Effector CD8-positive, alpha-beta T cell (primary cell): ENCODE measurements around the gene TTC39C.

ENCODE experiments used
- DNase-seq: peaks from one replicate; lab custom pipeline; 2025; lab: John Stamatoyannopoulos, UW

Gene TTC39C

DNA sequence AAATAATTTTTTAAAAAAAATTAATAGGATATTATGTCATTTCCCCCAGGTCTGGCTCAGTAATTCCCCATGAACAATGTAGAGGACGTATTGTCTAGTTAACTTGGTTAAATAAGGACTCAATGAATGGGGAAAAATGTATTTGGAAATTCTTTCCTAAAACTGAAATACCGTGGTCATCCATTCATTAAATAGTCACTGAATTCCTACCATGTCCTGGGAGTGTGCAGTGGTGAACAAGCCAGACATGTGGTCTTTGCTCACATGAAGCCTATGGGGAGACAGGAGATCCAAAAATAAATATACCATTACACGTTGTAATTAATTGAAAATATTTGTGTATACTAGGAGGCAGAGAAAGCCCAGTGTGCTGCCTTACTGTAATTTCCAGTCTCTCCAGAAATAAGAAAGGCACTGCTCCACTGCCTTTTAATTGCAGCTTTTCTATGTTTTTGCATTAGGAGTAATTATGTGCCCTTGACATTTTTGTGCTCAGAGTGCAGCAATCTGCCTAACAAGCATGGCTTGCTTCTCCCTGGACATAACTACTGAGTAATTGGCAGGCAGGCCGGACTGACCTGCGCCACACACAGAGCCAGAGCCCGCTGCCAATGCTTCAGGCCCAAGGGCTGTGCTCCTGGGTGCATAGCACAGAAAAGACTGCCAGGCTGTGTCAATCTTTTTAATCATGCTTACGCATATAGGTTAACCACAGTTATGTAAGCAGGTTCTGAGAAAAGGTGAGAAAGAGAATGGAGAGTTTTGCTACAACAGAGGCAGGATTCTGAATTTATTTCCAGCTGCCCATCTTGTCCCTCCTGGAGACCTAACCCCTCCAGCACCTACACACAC, 22.2 kb upstream of the TTC39C start:
- peak; percentile 7 for DNase-seq

DNA sequence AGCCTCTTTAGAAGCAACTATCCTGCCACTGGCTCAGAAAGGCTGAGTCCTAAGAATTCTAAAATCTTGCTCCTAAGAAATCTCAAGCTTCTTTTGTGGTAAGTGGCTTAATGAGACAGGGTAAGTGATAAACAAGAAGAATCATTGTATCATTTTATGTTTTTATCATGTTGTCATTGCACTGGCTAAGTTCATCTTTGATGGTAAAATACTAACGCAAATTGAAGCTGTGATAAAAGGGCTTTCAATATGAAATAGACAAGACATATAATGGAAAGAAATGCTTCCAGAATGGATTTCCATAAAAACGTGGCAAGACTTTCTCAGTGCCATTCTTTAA, 21.6 kb upstream of the TTC39C start:
- DNase-seq = no peak

DNA sequence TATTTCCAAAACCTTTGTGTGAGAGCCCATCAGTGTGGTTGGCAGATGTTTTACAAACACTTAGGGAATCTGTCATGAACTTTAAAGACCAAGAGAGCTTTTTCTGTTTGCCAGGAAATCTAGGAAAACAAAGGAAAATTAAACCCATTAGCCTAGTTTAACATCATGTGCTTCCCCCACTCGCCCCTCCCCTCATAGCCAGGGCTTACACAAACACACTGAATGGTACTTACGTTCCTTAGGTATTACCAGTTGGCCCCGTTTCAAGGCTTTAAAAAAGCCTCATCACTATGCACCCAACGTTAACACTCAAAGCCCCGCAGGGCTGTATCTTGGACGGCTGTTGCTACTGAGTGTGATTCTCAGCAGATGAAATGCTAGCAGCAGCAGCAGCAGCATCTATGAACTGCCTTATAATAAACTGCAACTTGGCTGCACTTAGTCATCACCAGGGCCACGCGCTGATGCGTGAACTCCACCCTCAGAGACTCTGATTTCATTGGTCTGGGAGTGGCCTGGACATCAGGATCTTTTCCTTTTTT, 20.1 kb upstream of the TTC39C start:
- no peak for DNase-seq

DNA sequence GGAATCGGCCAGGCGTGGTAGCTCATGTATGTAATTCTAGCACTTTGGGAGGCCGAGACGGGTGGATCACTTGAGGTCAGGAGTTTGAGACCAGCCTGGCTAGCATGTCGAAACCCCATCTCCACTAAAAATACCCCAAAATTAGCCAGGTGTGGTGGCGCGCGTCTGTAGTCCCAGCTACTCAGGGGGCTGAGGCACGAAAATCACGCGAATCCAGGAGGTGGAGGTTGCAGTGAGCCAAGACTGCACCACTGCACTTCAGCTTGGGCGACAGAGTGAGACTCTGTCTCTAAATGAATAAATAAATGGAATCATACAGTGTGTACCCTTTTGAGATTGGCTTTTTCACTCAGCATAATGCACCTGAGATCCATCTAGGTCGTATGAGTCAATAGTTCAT, 19.4 kb upstream of the TTC39C start:
- no peak for DNase-seq

DNA sequence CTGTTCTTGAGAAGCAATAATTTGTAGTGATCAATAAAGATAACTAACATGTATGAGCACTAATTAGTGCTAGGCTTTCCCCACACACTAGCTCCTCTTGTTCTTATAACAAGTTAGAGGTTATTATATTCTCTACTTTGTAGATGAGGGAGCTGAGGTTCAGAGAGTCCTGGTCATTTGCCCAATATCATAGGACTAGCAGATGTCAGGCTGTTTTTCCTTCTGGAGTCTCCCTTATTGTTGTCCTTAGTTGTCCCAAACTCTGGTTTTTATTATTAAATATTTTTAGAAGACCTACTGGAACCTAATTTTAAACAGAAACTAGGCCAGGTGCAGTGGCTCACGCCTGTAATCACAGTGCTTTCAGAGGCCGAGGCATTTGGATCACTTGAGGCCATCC, 16.5 kb upstream of the TTC39C start:
- no peak for DNase-seq

DNA sequence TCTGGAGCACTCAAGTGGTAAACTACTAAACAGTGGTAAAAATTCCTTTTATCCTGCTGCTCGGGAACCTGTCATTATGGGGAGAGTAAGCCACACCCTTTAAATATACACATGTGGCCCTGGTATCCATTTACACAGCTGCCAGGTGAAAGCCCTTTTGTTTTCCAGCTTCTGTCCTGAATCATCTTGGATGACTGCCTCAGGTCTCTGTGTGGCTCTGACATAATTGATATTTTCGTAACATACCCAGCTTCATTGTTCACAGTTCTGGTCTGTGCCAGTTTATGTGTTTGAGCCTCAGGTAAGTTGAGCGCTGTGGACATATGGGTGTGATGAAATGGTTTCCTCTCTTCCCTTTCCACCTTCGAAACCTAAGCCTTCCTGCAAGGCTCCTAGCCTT, 15.7 kb upstream of the TTC39C start:
- no peak for DNase-seq

DNA sequence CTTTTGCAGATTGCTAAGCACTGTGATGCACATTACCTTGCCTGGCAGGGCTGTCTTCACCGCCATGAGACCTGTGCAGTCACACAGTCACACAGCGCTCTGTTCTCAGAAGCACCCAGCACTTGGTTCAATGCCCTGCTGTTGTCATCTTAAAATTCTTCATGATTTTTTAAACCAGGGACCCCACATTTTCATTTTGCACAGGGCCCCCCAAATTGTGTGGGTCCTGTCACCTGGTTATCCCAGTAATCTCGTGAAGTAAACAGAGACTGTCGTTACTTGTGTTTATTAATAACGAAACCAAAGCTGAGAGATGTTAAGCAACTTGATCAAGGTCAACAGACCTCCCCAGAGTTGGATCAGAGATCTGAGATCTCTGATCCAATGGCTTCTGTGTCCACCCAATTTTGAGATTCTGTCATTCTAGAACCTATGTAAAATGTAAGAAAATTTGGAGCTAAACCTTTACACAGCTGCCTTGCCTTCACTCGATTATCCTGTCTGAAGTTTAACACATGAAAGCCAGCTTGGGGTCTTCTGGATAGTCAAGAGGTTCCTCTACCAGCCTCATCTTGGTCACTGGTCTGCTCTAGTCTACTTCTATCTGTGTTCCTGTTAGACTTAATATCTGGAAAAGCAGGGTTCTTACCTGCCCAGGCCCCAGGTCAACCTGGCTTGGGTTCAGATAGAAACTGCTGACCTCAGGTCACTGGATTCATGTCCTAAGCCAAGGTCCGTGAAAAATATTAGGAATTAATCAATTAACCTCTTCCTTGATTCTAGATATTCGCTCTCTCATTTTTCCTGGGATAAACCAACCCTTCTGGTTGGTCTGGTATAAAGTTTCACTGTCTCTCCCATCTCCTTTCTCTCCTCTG, 13.7 kb upstream of the TTC39C start:
- DNase-seq = no peak

DNA sequence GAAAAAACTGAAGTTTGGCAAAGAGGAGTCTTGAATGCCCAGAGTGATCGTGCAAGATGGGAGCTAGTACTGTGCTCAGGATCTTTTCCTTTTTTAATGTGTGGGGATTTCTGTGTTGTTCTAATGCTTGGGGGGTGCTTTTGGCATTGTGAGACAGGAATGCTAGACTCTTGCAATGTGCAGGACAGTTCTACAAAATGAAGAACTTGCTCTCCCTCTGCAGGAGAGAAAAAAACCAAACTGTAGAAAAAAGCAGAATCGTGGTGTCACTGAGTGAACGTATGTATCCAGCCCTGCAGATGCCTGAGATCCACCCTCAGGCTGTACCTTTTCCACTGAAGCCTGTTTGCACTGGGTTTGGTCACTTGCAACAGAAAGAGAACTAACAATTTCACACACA, 12.1 kb upstream of the TTC39C start:
- DNase-seq = no peak

DNA sequence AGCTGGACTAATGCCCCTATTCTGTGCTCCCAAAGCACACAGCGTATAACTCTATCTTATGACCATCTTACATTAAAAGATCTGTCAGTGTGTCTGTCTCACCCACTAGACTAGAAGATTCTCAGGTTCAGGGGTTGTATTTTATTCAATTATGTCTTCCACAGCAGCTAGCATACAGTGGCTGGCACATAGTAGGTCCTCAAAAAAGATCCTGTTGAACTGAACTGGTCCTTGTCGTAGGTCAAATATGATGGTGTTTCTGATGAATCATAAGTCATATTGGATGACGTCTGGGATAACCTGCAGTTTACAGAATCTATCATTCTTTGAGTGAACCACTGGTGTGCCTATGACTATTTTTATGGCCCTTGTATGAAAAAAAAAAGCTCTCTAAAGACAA, 11.3 kb upstream of the TTC39C start:
- DNase-seq = no peak

DNA sequence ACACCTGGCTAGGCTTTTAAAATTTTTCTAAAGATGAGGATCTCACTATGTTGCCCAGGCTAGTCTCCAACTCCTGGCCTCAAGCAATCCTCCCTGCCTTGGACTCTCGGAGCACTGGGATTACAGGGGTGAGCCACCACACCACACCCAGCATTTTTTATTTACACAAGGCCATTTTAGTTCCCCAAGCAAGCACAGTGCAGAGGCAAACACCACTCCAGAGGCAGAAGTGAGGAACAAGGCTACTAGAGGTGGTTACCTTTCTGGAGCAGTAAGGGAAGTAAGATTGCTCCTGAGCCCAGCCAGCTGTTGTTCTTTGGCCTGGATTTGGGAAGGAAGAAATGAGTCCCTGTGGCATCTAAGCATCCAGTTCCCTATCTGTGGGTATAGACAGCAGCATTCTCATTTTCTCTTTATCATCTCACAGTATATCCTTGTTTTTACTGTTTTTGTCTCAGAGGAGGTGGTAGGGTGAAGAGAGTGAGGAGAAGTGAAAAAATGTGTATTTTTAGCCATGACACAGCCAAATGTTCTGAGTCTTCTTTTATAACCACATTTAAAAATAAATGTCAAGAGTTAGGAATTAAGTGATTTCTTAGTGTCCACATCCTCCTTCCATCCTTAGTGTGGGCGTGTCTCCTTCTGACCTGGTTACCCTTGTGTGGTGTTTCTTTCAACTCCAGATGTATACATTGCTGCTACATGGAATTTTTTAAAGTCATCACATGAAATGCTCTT, 10.5 kb upstream of the TTC39C start:
- no peak for DNase-seq

DNA sequence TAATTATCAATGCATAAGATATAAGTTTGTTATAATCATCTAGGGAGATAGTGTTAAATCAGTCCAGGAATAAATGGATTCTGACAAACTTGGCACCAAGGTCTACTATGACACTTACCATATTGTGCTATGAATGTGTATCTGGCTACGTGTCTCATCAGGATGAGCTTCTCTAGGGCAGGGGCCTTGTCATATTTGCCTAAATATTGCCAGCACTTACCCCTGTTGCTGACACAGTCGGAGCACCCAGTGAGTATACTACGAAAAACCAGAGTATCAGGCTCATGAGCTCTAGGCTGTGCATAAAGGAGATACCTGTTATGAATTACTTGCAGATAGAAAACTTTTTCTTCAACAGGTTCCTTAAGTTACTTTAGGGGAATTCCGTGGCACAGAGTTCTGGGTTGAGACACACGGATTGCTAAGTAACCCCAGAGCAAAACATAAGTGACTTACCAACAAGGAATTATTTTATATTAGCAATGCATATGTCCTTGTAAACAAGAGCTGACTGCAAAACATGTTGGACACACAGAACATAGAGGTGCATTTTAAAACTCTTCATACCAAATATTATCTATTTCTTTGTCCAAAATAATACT, 7.7 kb upstream of the TTC39C start:
- no peak for DNase-seq

DNA sequence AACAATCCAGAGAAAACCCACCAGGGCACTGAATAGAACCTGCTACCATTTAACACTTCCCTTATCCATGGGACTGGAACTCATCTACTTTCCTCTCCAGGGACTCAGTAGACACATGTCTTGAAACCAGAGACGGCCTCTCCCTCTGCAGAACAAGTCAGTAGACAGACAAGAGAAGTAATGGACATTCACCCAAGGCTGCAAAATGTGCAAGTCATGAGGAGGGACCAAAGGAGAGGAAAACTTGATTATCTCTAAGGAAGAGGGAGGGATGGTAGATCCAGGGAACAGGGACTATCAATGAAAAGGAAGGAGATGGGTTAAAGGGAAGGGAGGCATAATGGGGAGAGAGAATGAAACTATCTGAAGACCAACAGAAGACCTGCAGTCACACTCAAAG, 5.3 kb upstream of the TTC39C start:
- no peak for DNase-seq

DNA sequence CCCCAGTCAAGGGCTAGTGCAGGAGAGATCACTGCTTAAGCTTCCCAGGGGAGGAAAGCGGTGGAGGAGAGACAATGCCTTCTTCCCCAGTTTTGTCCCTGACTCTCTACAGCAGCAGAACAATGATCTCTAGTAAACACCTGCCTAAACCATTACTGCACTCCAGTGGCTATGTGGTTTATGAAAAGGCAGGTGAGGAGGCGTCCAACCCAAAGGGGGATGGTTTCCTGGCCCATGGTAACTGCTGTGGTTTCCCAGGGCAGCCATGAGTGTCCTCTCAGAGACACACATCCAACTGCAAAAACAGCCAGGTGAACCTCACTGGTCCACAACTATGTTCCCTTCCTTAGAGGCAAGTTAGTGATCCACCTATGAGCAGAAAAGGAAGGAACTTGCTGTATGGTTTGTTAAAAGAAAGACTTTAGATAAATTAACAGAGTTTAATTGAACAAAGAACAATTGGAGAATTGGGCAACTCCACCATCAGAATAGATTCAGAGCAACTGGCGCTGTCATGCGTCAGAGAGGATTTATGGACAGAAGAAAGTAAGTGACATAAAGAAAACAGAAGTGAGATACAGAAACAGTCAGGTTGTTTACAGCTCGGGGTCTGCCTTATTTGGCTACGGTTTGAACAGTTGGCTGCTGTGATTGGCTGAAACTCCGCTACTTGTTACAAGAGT, 4.8 kb upstream of the TTC39C start:
- DNase-seq = no peak

DNA sequence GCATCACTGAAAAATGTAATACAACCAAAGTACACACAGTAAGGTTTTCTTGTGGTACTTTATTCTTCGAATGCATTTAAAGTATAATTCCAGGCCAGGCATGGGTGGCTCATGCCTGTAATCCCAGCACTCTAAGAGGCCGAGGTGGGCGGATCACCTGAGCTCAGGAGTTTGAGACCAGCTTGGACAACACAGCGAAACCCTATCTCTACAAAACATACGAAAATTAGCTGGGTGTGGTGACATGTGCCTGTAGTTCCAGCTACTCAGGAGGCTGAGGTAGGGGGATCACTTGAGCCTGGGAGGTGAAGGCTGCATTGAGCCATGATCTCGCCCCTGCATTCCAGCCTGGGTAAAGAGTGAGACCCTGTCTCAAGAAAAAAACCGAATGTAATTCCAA, 3.9 kb upstream of the TTC39C start:
- no peak for DNase-seq

DNA sequence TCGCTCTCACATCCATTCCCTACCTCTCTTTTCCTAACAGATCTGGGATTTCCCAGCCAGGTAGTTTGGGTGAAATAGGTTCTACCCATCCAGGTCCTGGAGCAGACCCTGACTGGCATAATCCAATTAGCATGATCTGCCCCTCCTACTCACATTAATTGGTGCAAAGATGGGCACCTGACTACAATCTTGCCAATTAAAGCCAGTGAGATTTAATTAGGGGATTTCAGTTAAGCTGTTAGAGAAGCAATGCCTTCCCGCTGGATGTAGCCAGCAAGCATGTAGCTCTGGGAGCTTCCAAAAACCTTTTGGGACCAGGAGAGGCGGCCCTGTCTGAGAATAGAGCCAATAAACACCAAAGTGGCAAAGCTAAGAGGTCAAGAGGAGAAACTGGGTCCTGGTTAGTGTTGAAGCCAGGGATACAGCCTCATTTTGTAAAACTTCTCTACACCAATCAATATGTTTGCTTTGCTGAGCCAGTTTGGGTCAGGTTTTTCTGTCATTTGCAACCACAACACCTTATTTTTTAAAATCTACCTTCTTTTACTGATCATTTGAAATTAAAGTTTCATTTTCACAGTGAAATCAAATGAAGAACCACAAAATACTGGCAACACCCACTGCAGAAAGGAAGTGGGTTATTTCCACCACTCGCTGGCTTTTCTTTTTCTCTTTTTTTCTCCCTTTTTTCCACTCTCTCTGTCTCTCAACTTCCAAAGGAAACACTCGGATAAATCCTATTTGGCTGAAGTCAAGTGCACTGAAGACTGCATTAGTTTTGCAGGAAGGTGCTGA, 3.2 kb upstream of the TTC39C start:
- no peak for DNase-seq

DNA sequence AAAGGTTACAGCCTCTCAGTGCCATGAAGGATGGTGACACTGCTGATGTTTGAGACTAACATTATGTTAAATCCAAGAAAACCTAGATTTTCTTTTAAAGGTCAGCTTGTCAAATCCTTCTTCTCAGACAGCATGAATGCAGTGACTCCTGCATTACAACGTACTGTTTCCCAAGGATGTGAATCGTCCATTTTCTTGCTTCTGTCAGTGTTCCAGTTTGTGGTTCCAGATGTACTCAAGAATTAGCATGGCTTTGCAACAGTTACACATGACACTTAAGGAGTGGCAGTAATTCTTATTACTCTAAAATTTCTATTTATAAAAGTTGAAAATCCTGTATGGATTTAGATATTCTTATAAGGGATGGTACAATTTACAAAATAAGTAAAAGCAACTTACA, 1.5 kb upstream of the TTC39C start:
- no peak for DNase-seq

DNA sequence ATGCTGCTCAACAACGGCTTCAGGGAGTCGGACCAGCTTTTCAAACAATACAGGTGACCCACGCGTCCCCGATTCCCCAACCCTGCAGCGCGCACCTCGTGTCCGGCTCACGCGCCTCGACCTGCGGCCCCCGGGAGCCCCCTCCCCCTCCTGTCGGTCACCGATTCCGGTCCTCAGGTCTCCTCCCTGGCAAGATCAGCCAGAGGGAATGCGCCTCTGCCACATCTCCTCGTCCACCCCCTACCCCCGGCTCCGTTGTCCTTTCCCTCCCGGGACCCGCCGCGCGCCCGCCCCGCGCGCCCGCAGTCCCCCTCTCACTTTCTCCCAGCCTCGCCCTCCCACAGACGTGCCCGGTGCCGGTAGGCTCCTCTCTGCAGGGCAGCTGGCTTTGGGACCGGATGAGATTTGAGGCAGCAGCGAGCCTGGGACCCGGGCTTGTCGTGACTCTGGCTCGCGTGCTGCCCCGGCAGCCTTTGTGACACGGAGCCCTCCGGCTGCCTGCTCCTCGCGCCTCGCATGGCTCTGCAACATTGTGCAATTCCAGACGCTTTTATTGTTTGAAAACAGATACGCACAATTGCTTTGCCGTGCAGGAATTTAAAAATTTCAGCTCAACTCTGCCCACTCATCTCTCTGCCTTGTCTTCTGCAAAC, 558 bp downstream of the TTC39C start:
- DNase-seq = peak; percentile 16

DNA sequence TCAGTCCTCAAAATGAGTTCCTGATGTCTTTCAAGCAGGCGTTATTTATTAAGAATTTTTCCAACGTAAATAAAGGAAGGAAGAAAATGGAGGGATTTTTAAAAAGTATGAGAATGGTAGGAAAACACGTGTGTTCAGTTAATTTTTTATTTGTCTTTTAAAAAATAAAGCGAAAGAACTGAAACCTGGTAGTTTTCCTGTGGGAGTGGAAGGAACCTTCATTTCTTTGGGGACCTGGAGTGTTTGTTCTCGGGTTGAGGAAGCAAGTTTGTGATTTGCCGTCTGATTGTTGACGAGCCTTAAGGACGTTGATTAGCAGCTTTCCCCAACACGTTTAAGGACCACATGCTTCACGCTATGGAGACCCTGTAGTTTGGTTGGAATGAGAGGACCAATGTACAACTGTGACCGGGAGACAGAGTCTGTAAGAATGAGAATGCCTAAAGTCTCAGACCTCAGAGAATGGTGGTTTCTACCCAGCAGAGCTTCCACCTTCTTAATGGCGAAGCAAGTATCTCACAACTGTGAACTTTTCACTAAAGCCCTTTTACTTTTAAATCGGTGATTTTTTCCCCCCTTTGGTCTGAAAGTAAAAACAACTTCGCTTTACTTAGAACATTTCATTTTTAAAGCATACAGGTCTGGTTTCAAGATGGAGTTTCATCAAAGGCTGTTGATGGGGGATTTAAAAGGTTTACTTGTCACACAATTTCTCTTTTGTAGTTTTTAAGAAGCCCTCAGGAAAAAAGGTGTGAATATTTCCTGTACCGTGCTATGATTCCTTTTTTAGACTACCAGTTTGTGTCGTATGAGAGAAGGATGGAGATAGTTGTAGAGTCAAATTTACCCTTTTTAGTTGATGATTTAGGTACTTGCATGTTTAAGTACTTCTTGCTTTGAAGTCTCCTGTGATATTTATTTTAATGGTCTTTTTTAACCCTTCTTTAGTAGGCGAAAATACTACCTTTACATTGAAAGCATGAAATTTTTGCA, 1.4 kb downstream of the TTC39C start:
- DNase-seq = no peak

DNA sequence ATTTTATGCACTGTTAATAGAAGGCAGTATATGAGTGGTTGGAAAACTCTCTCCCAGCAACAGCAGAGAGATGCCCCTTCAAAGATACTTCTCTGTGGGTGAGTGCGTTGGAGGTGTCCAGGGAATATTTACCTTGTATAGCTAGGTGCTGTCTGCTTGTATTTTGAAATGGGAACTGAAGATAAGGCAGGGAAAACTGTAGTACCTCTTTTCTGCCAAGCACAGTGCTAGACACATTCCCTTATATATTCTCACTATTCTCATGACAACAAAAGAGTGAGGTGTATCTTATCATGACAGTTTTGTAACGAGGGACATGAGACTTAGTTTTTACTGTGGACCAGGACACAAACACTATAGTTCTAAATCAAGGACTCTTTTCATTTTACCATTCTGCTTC, 2.1 kb downstream of the TTC39C start:
- DNase-seq = no peak
